GM10266 (cell line): ENCODE measurements around the gene ZNF121.

Experiments used
- DNase-seq: peaks from one replicate; pipeline ENCODE4 v3.0.0; 2012; ENCODE audit errors: extremely low spot score
- TF ChIP-seq, protein P1 (sequence below): IDR thresholded peaks from 2 replicates; pipeline ENCODE4 v1.5.1; 2012; ENCODE audit warnings: mild to moderate bottlenecking, low read depth; ENCODE audit not compliant: control insufficient read depth, insufficient read depth; ENCODE audit errors: missing control alignments

ZNF121 gene

GRCh38 chr19:9535934-9536333 is 48.4 kb downstream of the ZNF121 start:
- DNase-seq, result no peak
- TF ChIP-seq, protein P1, sequence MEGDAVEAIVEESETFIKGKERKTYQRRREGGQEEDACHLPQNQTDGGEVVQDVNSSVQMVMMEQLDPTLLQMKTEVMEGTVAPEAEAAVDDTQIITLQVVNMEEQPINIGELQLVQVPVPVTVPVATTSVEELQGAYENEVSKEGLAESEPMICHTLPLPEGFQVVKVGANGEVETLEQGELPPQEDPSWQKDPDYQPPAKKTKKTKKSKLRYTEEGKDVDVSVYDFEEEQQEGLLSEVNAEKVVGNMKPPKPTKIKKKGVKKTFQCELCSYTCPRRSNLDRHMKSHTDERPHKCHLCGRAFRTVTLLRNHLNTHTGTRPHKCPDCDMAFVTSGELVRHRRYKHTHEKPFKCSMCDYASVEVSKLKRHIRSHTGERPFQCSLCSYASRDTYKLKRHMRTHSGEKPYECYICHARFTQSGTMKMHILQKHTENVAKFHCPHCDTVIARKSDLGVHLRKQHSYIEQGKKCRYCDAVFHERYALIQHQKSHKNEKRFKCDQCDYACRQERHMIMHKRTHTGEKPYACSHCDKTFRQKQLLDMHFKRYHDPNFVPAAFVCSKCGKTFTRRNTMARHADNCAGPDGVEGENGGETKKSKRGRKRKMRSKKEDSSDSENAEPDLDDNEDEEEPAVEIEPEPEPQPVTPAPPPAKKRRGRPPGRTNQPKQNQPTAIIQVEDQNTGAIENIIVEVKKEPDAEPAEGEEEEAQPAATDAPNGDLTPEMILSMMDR, result no peak

- no peak for DNase-seq
- TF ChIP-seq, protein P1, result no peak
These were observed 52.4 kb downstream of the ZNF121 start for GRCh38 chr19:9531933-9532332.

GRCh38 chr19:9528757-9529336 is 55.5 kb downstream of the ZNF121 start:
- TF ChIP-seq, protein P1, result no peak
- DNase-seq, result no peak

DNA sequence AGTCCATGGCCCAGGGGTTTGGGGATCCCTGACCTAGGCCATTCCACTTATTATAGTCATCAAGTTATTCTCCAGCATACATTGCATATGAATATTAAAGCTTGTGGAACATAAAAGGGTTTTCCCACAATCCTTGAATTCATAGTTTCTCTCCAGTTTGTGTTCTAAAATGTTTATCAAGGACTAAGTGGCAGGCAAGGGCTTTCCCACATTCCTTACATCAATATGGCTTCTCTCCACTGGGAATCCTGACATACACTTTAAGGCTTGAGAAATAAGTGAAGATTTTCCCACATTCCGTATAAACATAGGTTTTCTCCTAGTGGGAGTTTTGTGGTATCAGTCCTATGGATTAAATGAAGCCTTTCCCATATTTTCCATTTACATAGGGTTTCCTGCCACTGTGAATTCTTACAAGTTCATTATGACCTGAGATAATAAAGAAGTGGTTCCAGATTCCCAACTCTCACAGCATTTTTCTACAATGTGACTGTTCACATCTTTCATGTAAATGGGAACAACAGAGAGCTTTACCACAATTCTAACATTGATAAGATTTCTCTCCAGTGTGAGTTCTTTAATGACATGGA is 60.3 kb downstream of the ZNF121 start:
- TF ChIP-seq, protein P1, result no peak
- no peak for DNase-seq
